ENCODE data around the gene OGG1. TPM values are rescaled to one million over a fixed set of nuclear protein-coding genes. Genes with fewer than 3 reads are reported as not detected.

Gene OGG1
- total and polyA plus RNA-seq, 2 donors, result 16.6 to 20.7 TPM

GRCh38 chr3:9710174-9710739 is 39.5 kb upstream of the OGG1 start:
- WGBS, result 94% methylated on average over 3 of the region's 3 CpGs
- no peaks in the 10 kb centered on the region for H3K36me3 ChIP-seq (ENCODE audit: control insufficient read depth in 2 of 2, insufficient read depth in 2 of 2, low read length in 1 of 2)

GRCh38 chr3:9712415-9712814 is 37.3 kb upstream of the OGG1 start:
- Histone ChIP-seq H3K9me3 (ENCODE audit: control insufficient read depth in 2 of 2, insufficient read depth in 1 of 2, low read length in 1 of 2) (no peaks in the 10 kb centered on the region), H3K27me3 (ENCODE audit: control insufficient read depth in 2 of 2, insufficient read depth in 1 of 2, low read length in 1 of 2) (peaks cover 0 to 4% of the 10 kb centered on the region in 2 donors), H3K27ac (ENCODE audit: low read depth in 1 of 2, low read length in 1 of 2) (no peak overlapping the region), H3K4me1 (ENCODE audit: control insufficient read depth in 2 of 2, insufficient read depth in 2 of 2, low read length in 2 of 2) (no peaks in the 10 kb centered on the region), H3K4me3 (ENCODE audit: low read length in 2 of 2) (no peak overlapping the region), H3K36me3 (ENCODE audit: control insufficient read depth in 2 of 2, insufficient read depth in 2 of 2, low read length in 1 of 2) (no peaks in the 10 kb centered on the region)
- WGBS, result 96% methylated on average over 2 of the region's 2 CpGs
- DNase-seq (ENCODE audit: low read depth in 6 of 9, low spot score in 9 of 9), result no peak

More at GRCh38 chr3:9710174-9710739, 39.5 kb upstream of the OGG1 start:
- DNase-seq (ENCODE audit: low read depth in 6 of 9, low spot score in 9 of 9), result no peak
- Histone ChIP-seq H3K27ac (ENCODE audit: low read depth in 1 of 2, low read length in 1 of 2) (no peak overlapping the region), H3K4me1 (ENCODE audit: control insufficient read depth in 2 of 2, insufficient read depth in 2 of 2, low read length in 2 of 2) (no peaks in the 10 kb centered on the region), H3K27me3 (ENCODE audit: control insufficient read depth in 2 of 2, insufficient read depth in 1 of 2, low read length in 1 of 2) (peaks cover 3 to 20% of the 10 kb centered on the region in 2 donors), H3K4me3 (ENCODE audit: low read length in 2 of 2) (no peak overlapping the region), H3K9me3 (ENCODE audit: control insufficient read depth in 2 of 2, insufficient read depth in 1 of 2, low read length in 1 of 2) (peaks cover 0 to 3% of the 10 kb centered on the region in 2 donors)

GRCh38 chr3:9713142-9713541 is 36.6 kb upstream of the OGG1 start:
- no peak overlapping the region for H3K4me3 ChIP-seq (ENCODE audit: low read length in 2 of 2)
- no peak for DNase-seq (ENCODE audit: low read depth in 6 of 9, low spot score in 9 of 9)
- H3K27me3 ChIP-seq (ENCODE audit: control insufficient read depth in 2 of 2, insufficient read depth in 1 of 2, low read length in 1 of 2), result peaks cover 0 to 2% of the 10 kb centered on the region in 2 donors
- no peaks in the 10 kb centered on the region for H3K9me3 ChIP-seq (ENCODE audit: control insufficient read depth in 2 of 2, insufficient read depth in 1 of 2, low read length in 1 of 2)
- peaks cover 2% of the 10 kb centered on the region in 2 donors for H3K4me1 ChIP-seq (ENCODE audit: control insufficient read depth in 2 of 2, insufficient read depth in 2 of 2, low read length in 2 of 2)
- no peaks in the 10 kb centered on the region for H3K36me3 ChIP-seq (ENCODE audit: control insufficient read depth in 2 of 2, insufficient read depth in 2 of 2, low read length in 1 of 2)
- no peak overlapping the region for H3K27ac ChIP-seq (ENCODE audit: low read depth in 1 of 2, low read length in 1 of 2)
- WGBS, result 95% methylated on average over 4 of the region's 4 CpGs

- Histone ChIP-seq H3K9me3 (ENCODE audit: control insufficient read depth in 2 of 2, insufficient read depth in 1 of 2, low read length in 1 of 2) (no peaks in the 10 kb centered on the region), H3K27ac (ENCODE audit: low read depth in 1 of 2, low read length in 1 of 2) (no peak overlapping the region), H3K4me1 (ENCODE audit: control insufficient read depth in 2 of 2, insufficient read depth in 2 of 2, low read length in 2 of 2) (peaks cover 4 to 5% of the 10 kb centered on the region in 2 donors), H3K36me3 (ENCODE audit: control insufficient read depth in 2 of 2, insufficient read depth in 2 of 2, low read length in 1 of 2) (no peaks in the 10 kb centered on the region), H3K27me3 (ENCODE audit: control insufficient read depth in 2 of 2, insufficient read depth in 1 of 2, low read length in 1 of 2) (peaks cover 0 to 2% of the 10 kb centered on the region in 2 donors), H3K4me3 (ENCODE audit: low read length in 2 of 2) (no peak overlapping the region)
- WGBS, result 53% methylated on average over 4 of the region's 4 CpGs
- DNase-seq (ENCODE audit: low read depth in 6 of 9, low spot score in 9 of 9), result no peak
Observed at GRCh38 chr3:9715136-9715535, 34.6 kb upstream of the OGG1 start.

- peaks cover 4 to 5% of the 10 kb centered on the region in 2 donors for H3K4me1 ChIP-seq (ENCODE audit: control insufficient read depth in 2 of 2, insufficient read depth in 2 of 2, low read length in 2 of 2)
- H3K36me3 ChIP-seq (ENCODE audit: control insufficient read depth in 2 of 2, insufficient read depth in 2 of 2, low read length in 1 of 2), result no peaks in the 10 kb centered on the region
- H3K9me3 ChIP-seq (ENCODE audit: control insufficient read depth in 2 of 2, insufficient read depth in 1 of 2, low read length in 1 of 2), result no peaks in the 10 kb centered on the region
- 30% methylated on average over 6 of the region's 6 CpGs for WGBS
- H3K27me3 ChIP-seq (ENCODE audit: control insufficient read depth in 2 of 2, insufficient read depth in 1 of 2, low read length in 1 of 2), result peaks cover 0 to 2% of the 10 kb centered on the region in 2 donors
- DNase-seq (ENCODE audit: low read depth in 6 of 9, low spot score in 9 of 9), result peak in 1 of 9 donors; percentile 30
- H3K4me3 ChIP-seq (ENCODE audit: low read length in 2 of 2), result no peak overlapping the region
- H3K27ac ChIP-seq (ENCODE audit: low read depth in 1 of 2, low read length in 1 of 2), result no peak overlapping the region
Observed at GRCh38 chr3:9715764-9716437, 33.9 kb upstream of the OGG1 start.

GRCh38 chr3:9716801-9717555 is 32.8 kb upstream of the OGG1 start:
- DNase-seq (ENCODE audit: low read depth in 6 of 9, low spot score in 9 of 9), result no peak
- WGBS, result 93% methylated on average over 5 of the region's 5 CpGs
- H3K4me3 ChIP-seq (ENCODE audit: low read length in 2 of 2), result no peak overlapping the region
- H3K9me3 ChIP-seq (ENCODE audit: control insufficient read depth in 2 of 2, insufficient read depth in 1 of 2, low read length in 1 of 2), result no peaks in the 10 kb centered on the region
- H3K36me3 ChIP-seq (ENCODE audit: control insufficient read depth in 2 of 2, insufficient read depth in 2 of 2, low read length in 1 of 2), result no peaks in the 10 kb centered on the region
- H3K27me3 ChIP-seq (ENCODE audit: control insufficient read depth in 2 of 2, insufficient read depth in 1 of 2, low read length in 1 of 2), result no peaks in the 10 kb centered on the region
- no peak overlapping the region for H3K27ac ChIP-seq (ENCODE audit: low read depth in 1 of 2, low read length in 1 of 2)
- peaks cover 4 to 5% of the 10 kb centered on the region in 2 donors for H3K4me1 ChIP-seq (ENCODE audit: control insufficient read depth in 2 of 2, insufficient read depth in 2 of 2, low read length in 2 of 2)

GRCh38 chr3:9717563-9717962 is 32.2 kb upstream of the OGG1 start:
- Histone ChIP-seq H3K27me3 (ENCODE audit: control insufficient read depth in 2 of 2, insufficient read depth in 1 of 2, low read length in 1 of 2) (no peaks in the 10 kb centered on the region), H3K4me1 (ENCODE audit: control insufficient read depth in 2 of 2, insufficient read depth in 2 of 2, low read length in 2 of 2) (peaks cover 4 to 5% of the 10 kb centered on the region in 2 donors), H3K27ac (ENCODE audit: low read depth in 1 of 2, low read length in 1 of 2) (no peak overlapping the region), H3K9me3 (ENCODE audit: control insufficient read depth in 2 of 2, insufficient read depth in 1 of 2, low read length in 1 of 2) (no peaks in the 10 kb centered on the region), H3K4me3 (ENCODE audit: low read length in 2 of 2) (no peak overlapping the region), H3K36me3 (ENCODE audit: control insufficient read depth in 2 of 2, insufficient read depth in 2 of 2, low read length in 1 of 2) (no peaks in the 10 kb centered on the region)
- no peak for DNase-seq (ENCODE audit: low read depth in 6 of 9, low spot score in 9 of 9)
- 95% methylated on average over 1 of the region's 1 CpG for WGBS

GRCh38 chr3:9718118-9718517 is 31.6 kb upstream of the OGG1 start:
- 74% methylated on average over 4 of the region's 4 CpGs for WGBS
- H3K4me3 ChIP-seq (ENCODE audit: low read length in 2 of 2), result no peak overlapping the region
- H3K27ac ChIP-seq (ENCODE audit: low read depth in 1 of 2, low read length in 1 of 2), result no peak overlapping the region
- H3K9me3 ChIP-seq (ENCODE audit: control insufficient read depth in 2 of 2, insufficient read depth in 1 of 2, low read length in 1 of 2), result no peaks in the 10 kb centered on the region
- H3K36me3 ChIP-seq (ENCODE audit: control insufficient read depth in 2 of 2, insufficient read depth in 2 of 2, low read length in 1 of 2), result no peaks in the 10 kb centered on the region
- DNase-seq (ENCODE audit: low read depth in 6 of 9, low spot score in 9 of 9), result no peak
- H3K4me1 ChIP-seq (ENCODE audit: control insufficient read depth in 2 of 2, insufficient read depth in 2 of 2, low read length in 2 of 2), result peaks cover 4 to 5% of the 10 kb centered on the region in 2 donors
- no peaks in the 10 kb centered on the region for H3K27me3 ChIP-seq (ENCODE audit: control insufficient read depth in 2 of 2, insufficient read depth in 1 of 2, low read length in 1 of 2)
